Heart right ventricle (tissue), 16 donors: Measurements from ENCODE around the gene DFFB. TPM values are rescaled to one million over a fixed set of nuclear protein-coding genes. Genes with fewer than 3 reads are reported as not detected.

Experiments used
- ATAC-seq, 8 donors: fragments of 200-7000 bp; cut with Tn5 transposase; one replicate each; pipeline ENCODE4 v1.9.1; 2020; ENCODE audit warnings: mild to moderate bottlenecking in 8 of 8, moderate library complexity in 8 of 8, moderate number of reproducible peaks in 1 of 8
- DNase-seq, 2 donors: peaks; one replicate each; pipeline ENCODE4 v3.0.0-alpha.2; 2020
- H3K27ac ChIP-seq, 10 donors: fragments of 200-600 bp; sonication (generic) in 2 of 10; one replicate each; pipeline versions ENCODE4 v1.5.0 to v1.8.0; 2020 to 2022; ENCODE audit warnings: mild to moderate bottlenecking in 3 of 10
- H3K27me3 ChIP-seq, 7 donors: fragments of 200-600 bp; one replicate each; pipeline ENCODE4 v1.8.0; 2021 to 2022; ENCODE audit warnings: mild to moderate bottlenecking in 2 of 7
- H3K36me3 ChIP-seq, 9 donors: fragments of 200-600 bp; sonication (generic) in 1 of 9; one replicate each; pipeline versions ENCODE4 v1.5.0 to v1.8.0; 2020 to 2022; ENCODE audit warnings: mild to moderate bottlenecking in 2 of 9
- H3K4me1 ChIP-seq, 9 donors: fragments of 200-600 bp; sonication (generic) in 1 of 9; one replicate each; pipeline versions ENCODE4 v1.5.0 to v1.8.0; 2020 to 2022; ENCODE audit warnings: mild to moderate bottlenecking in 4 of 9
- H3K4me3 ChIP-seq, 10 donors: fragments of 200-600 bp; sonication (generic) in 2 of 10; one replicate each; pipeline versions ENCODE4 v1.5.0 to v1.8.0; 2020 to 2022; ENCODE audit warnings: mild to moderate bottlenecking in 7 of 10, moderate library complexity in 2 of 10
- H3K9me3 ChIP-seq, 11 donors: fragments of 200-600 bp in 10 of 11; sonication (generic) in 2 of 11; one replicate each; pipeline versions ENCODE4 v1.5.0 to v1.8.0; 2013 to 2022; ENCODE audit warnings: mild to moderate bottlenecking in 2 of 11, control low read depth in 1 of 11, moderate library complexity in 1 of 11
- CTCF ChIP-seq, 9 donors: fragments of 200-600 bp; sonication (generic) in 2 of 9; IDR thresholded peaks; one replicate each; pipeline versions ENCODE4 v1.5.0 to v1.8.0; 2021 to 2022; ENCODE audit warnings: antibody characterized with exemption in 9 of 9, mild to moderate bottlenecking in 5 of 9, moderate library complexity in 1 of 9
- WGBS, 2 donors: extraction: QIAGEN DNeasy Blood & Tissue Kit; methylation state at CpG; one replicate each; pipeline ENCODE4 v1.1.7; 2013; ENCODE audit warnings: inconsistent platforms in 1 of 2; 5-methylcytosine and 5-hydroxymethylcytosine counted together
- intact Hi-C, 10 donors: fragments of 100-400 bp; cut with DNase I; formaldehyde crosslinking; loops; one replicate each; pipeline versions ENCODE4 v1.11.1 to v1.14.2; 2022
- polyA plus RNA-seq, 2 donors: library from polyadenylated mRNA; stranded (reverse); fragments of 200-250 nt; gene quantifications; one replicate each; pipeline ENCODE4 v1.2.3, GENCODE V29; 2013
- total RNA-seq, 10 donors: library from RNA; stranded (reverse); fragmentation: NEBNext Ultra II Directional in 3 of 10; extraction: Animal tissue kit (Norgen Biotek cat#: 25700) in 3 of 10; gene quantifications; one replicate each; pipeline versions ENCODE4 v1.2.1 to v1.2.4, GENCODE V29; 2021 to 2023
- donor health status: Arrhythmogenic right ventricular cardiomyopathy.
- donor health status: ischemic (EF 13 %, LVEDD 7.1; RV severe dilation, severe dysfunction).
- donor health status: healthy with polysubstance abuse.
- donor health status: DM: no; HTN: yes; CAD: no.
- donor health status: DM: no; HTN: no; CAD: no.
- donor health status: ischemic (EF 25% LVEDD 6.9; RV normal size, moderate dysfunction).
- donor health status: ischemic (EF 25% LVEDD 5.7; RV mildly dilated, moderate dysfunction).
- donor health status: healthy.
- donor health status: DM: yes; HTN: yes; CAD: no.
- donor health status: Ischemic cardiomyopathy.
- donor health status: ischemic (EF 35%, LVEDD 5.7; RV mildly dilated, moderate dysfunction).
- donor health status: nonischemic (EF 11% LVEDD 7.7; RV severe dilation, severe dysfunction).
- donor health status: DM: yes; HTN: yes; CAD: no.
- donor health status: PGD.
- donor health status: ischemic (EF 29% LVEDD 5.4; RV normal size, mild dysfunction).
- donor health status: nonischemic (EF 23%, LVEDD 6.1; RV moderate dilation, normal function).

DFFB gene
- total and polyA plus RNA-seq, 12 donors, result 1.2 to 7.9 (median 2.3) TPM

GRCh38 chr1:3811595-3811911 is 45.7 kb upstream of the DFFB start:
- Histone ChIP-seq H3K4me1 (no peaks in the 10 kb centered on the region), H3K9me3 (peaks cover 0 to 4% (median 0%) of the 10 kb centered on the region in 11 donors), H3K27ac (no peak overlapping the region), H3K27me3 (peaks cover 0 to 4% (median 0%) of the 10 kb centered on the region in 7 donors), H3K4me3 (no peak overlapping the region), H3K36me3 (peaks cover 0 to 31% (median 17%) of the 10 kb centered on the region in 9 donors)
- no peak for TF ChIP-seq CTCF (IDR thresholded peaks at IDR 0.05)
- intact Hi-C loops, result no loop called here
- DNase-seq (no peak), ATAC-seq (no peak)
- WGBS, 2 donors, result 51 to 61% methylated on average over 2 of the region's 2 CpGs

DNA sequence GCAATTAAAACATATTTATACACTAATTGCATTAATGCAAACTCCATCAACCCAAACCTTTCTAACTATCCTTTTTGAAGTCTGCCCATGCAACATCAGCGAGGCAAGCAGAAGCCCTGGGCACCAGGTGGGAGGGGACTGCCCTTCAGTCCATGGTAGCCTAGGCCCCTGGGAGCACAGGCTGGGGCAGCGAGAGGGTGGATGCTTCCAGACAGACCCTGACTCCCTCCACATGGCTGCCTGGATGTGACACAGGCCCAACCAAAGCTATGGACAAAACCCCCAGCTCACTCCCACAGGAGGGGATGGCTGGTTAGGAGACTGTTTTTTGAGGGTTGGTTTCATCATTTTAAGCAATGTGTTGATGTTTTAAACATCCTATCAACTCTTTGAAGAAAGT is 43.2 kb upstream of the DFFB start:
- no peaks in the 10 kb centered on the region for H3K27me3 ChIP-seq
- intact Hi-C loops, result no loop called here
- H3K9me3 ChIP-seq, result no peaks in the 10 kb centered on the region
- no peaks in the 10 kb centered on the region for H3K4me1 ChIP-seq
- TF ChIP-seq CTCF (IDR thresholded peaks at IDR 0.05), result no peak
- WGBS, 2 donors, result 95 to 98% methylated on average over 2 of the region's 2 CpGs
- DNase-seq (no peak), ATAC-seq (no peak)
- no peak overlapping the region for H3K27ac ChIP-seq
- peaks cover 0 to 50% (median 17%) of the 10 kb centered on the region in 9 donors for H3K36me3 ChIP-seq
- no peak overlapping the region for H3K4me3 ChIP-seq

DNA sequence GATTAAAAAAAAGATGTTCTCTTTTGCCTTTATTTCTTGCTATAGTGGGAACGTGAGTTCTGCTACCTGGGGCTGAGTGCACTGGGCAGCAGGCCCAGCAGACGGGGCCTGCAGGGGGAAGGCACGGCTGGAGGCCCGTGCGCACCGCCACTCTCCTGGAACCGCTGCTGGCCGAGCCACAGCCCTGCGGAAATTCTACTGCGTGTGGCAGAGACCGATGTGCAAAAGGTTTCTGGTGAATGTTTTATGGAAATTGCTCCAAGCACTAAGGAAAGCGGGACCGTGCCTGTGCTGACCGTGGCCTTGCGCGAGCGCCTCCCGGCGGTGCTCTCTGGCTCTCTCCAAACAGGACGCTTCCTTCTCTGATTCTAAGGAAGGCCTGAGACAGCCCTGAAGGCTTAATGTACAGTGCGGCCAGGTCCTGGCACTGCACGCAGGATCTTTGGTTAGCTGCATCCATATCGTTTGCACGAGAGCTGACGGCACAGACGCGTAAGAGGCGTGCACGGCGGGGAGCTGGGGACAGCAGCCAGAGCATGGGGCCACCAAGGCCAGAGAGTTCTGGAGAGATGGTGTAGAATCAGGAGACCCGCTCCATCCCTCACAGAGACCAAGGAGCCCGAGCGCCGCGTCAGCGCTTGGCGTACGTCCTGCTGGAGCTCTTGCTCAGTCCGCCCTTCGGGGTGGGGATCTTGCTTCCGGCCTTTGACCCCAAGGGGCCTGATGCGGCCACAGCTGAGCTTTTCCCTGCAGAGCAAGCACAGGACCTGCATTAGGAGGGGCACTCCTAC is 42.3 kb upstream of the DFFB start:
- no peaks in the 10 kb centered on the region for H3K27me3 ChIP-seq
- DNase-seq, result no peak
- no peak overlapping the region for H3K4me3 ChIP-seq
- WGBS, 2 donors, result 93% methylated on average over 42 of the region's 42 CpGs
- H3K4me1 ChIP-seq, result no peaks in the 10 kb centered on the region
- TF ChIP-seq CTCF (IDR thresholded peaks at IDR 0.05), result no peak
- H3K27ac ChIP-seq, result no peak overlapping the region
- peaks cover 0 to 59% (median 20%) of the 10 kb centered on the region in 9 donors for H3K36me3 ChIP-seq
- no peaks in the 10 kb centered on the region for H3K9me3 ChIP-seq
- intact Hi-C loops, result no loop called here
- no peak for ATAC-seq

GRCh38 chr1:3816331-3817137 is 40.7 kb upstream of the DFFB start:
- Histone ChIP-seq H3K4me1 (no peaks in the 10 kb centered on the region), H3K27me3 (no peaks in the 10 kb centered on the region), H3K9me3 (no peaks in the 10 kb centered on the region), H3K4me3 (no peak overlapping the region), H3K36me3 (peaks cover 0 to 75% (median 34%) of the 10 kb centered on the region in 9 donors), H3K27ac (no peak overlapping the region)
- no peak for ATAC-seq
- intact Hi-C loops, result no loop called here
- DNase-seq, result no peak
- TF ChIP-seq CTCF (IDR thresholded peaks at IDR 0.05), result no peak
- 94% methylated on average over 38 of the region's 38 CpGs for WGBS, 2 donors
